22Rv1 (cell line): ENCODE results near the gene ABHD10.

Experiments
- ZFX ChIP-seq: fragments of 450-650 bp; IDR thresholded peaks from 2 replicates; pipeline ENCODE4 v1.6.1; 2017; ENCODE audit warnings: antibody characterized with exemption, borderline replicate concordance
- TF ChIP-seq, protein P1 (sequence below): fragments of 450-650 bp; IDR thresholded peaks from 2 replicates; pipeline ENCODE4 v1.5.1; 2017; ENCODE audit warnings: mild to moderate bottlenecking

DNA sequence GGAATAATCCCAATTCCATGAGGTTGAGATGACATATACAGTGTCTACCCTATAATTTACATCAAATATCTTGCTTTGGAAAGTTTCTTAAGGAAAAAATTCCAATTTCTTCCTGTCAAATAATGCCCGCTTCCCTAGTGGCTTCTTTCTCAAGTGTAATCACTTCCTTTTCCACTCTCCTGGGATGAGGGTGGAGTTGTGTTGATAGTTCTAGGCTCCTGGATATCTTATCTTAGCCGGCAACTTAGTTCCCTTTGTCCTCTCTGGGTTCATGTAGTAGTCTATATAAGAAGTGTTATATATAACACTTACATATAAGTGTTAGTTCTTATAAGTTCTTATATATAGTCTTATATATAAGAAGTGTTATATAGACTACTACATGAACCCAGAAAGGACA, 30.8 kb downstream of the ABHD10 start:
- TF ChIP-seq, protein P1, sequence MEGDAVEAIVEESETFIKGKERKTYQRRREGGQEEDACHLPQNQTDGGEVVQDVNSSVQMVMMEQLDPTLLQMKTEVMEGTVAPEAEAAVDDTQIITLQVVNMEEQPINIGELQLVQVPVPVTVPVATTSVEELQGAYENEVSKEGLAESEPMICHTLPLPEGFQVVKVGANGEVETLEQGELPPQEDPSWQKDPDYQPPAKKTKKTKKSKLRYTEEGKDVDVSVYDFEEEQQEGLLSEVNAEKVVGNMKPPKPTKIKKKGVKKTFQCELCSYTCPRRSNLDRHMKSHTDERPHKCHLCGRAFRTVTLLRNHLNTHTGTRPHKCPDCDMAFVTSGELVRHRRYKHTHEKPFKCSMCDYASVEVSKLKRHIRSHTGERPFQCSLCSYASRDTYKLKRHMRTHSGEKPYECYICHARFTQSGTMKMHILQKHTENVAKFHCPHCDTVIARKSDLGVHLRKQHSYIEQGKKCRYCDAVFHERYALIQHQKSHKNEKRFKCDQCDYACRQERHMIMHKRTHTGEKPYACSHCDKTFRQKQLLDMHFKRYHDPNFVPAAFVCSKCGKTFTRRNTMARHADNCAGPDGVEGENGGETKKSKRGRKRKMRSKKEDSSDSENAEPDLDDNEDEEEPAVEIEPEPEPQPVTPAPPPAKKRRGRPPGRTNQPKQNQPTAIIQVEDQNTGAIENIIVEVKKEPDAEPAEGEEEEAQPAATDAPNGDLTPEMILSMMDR = no peak
- no peak for TF ChIP-seq ZFX
